Parathyroid adenoma (tissue), 2 donors: ENCODE results near the gene AGXT2.
A peak's percentile ranks its signal among the peaks of the same experiment; 100 is the strongest.

ENCODE experiments used
- H2AFZ ChIP-seq: fragments of 300-600 bp; sonication (generic); one replicate; pipeline ENCODE4 v1.7.0; 2017; ENCODE audit warnings: antibody characterized with exemption, mild to moderate bottlenecking
- H3K27ac ChIP-seq: fragments of 300-600 bp; sonication (generic); one replicate; pipeline ENCODE4 v1.7.0; 2017
- H3K27me3 ChIP-seq: fragments of 300-600 bp; sonication (generic); one replicate; pipeline ENCODE4 v1.7.0; 2017; ENCODE audit warnings: low read length; ENCODE audit not compliant: control insufficient read depth, insufficient read depth
- H3K36me3 ChIP-seq: fragments of 300-600 bp; sonication (generic); one replicate; pipeline ENCODE4 v1.7.0; 2017; ENCODE audit warnings: low read length; ENCODE audit not compliant: control insufficient read depth, insufficient read depth
- H3K4me1 ChIP-seq: fragments of 300-600 bp; sonication (generic); one replicate; pipeline ENCODE4 v1.7.0; 2017; ENCODE audit warnings: control low read depth
- H3K4me2 ChIP-seq: fragments of 300-600 bp; sonication (generic); one replicate; pipeline ENCODE4 v1.7.0; 2017; ENCODE audit warnings: low read length
- H3K4me3 ChIP-seq: fragments of 300-600 bp; sonication (generic); one replicate; pipeline ENCODE4 v1.7.0; 2017; ENCODE audit warnings: low read depth, low read length
- H3K79me2 ChIP-seq: fragments of 300-600 bp; sonication (generic); one replicate; pipeline ENCODE4 v1.7.0; 2017; ENCODE audit warnings: control low read depth
- H3K9ac ChIP-seq: fragments of 300-600 bp; sonication (generic); one replicate; pipeline ENCODE4 v1.7.0; 2017; ENCODE audit warnings: mild to moderate bottlenecking
- H3K9me3 ChIP-seq: fragments of 300-600 bp; sonication (generic); one replicate; pipeline ENCODE4 v1.7.0; 2017; ENCODE audit warnings: low read length; ENCODE audit not compliant: control insufficient read depth
- TF ChIP-seq, protein P1 (sequence below): fragments of 300-600 bp; sonication (generic); IDR thresholded peaks from one replicate; pipeline ENCODE4 v1.7.0; 2017; ENCODE audit warnings: antibody characterized with exemption, mild to moderate bottlenecking
- donor health status: primary hyperparathyroidism.

Gene AGXT2

DNA sequence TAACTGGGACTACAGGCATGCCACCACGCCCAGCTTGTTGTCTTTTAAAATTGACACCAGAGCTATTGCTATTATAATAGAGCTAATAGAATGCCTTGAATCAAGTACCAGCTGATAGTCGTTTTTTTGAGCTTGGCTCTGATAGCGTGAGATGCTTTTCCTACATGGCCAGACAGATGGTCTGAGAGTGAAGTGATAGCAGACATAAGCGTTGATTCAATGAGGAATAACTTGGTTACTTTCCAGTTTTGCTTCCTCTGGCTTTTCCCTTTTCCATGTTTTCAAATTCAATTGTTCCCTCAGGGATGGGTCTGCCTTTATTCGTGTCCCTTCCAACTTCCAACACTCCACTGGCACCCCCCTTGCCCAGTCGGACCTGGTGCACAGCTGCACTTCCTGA is 15.4 kb downstream of the AGXT2 start:
- Histone ChIP-seq H3K4me2 (no peak overlapping the region), H2AFZ (no peak overlapping the region), H3K36me3 (no peaks in the 10 kb centered on the region), H3K9ac (no peak overlapping the region), H3K79me2 (no peaks in the 10 kb centered on the region), H3K27ac (no peak overlapping the region), H3K4me3 (no peak overlapping the region), H3K9me3 (no peaks in the 10 kb centered on the region), H3K27me3 (no peaks in the 10 kb centered on the region), H3K4me1 (no peaks in the 10 kb centered on the region)
- TF ChIP-seq, protein P1, sequence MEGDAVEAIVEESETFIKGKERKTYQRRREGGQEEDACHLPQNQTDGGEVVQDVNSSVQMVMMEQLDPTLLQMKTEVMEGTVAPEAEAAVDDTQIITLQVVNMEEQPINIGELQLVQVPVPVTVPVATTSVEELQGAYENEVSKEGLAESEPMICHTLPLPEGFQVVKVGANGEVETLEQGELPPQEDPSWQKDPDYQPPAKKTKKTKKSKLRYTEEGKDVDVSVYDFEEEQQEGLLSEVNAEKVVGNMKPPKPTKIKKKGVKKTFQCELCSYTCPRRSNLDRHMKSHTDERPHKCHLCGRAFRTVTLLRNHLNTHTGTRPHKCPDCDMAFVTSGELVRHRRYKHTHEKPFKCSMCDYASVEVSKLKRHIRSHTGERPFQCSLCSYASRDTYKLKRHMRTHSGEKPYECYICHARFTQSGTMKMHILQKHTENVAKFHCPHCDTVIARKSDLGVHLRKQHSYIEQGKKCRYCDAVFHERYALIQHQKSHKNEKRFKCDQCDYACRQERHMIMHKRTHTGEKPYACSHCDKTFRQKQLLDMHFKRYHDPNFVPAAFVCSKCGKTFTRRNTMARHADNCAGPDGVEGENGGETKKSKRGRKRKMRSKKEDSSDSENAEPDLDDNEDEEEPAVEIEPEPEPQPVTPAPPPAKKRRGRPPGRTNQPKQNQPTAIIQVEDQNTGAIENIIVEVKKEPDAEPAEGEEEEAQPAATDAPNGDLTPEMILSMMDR: no peak

DNA sequence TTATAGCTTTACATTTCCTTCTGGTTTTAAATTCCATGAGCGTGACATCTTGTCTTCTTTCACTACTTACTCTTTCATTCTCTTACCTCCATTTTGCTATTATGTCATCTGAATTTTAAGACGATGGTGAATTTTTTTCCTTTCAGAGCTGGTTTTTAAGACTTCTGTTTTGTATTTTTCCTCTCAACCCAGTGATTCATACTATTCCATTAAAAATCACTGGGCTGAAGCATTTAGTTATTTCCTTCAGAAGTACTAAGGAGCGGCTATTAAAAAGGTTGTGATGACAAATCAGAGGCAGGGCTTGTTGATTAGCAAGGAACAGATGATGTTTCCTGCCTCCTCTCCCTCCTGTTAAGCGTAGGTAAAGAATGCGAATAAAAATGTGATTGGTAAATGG is 16.5 kb downstream of the AGXT2 start:
- Histone ChIP-seq H2AFZ (peak overlapping the region; percentile 28), H3K4me2 (no peak overlapping the region), H3K4me3 (no peak overlapping the region), H3K27me3 (no peaks in the 10 kb centered on the region), H3K27ac (no peak overlapping the region), H3K9me3 (no peaks in the 10 kb centered on the region), H3K9ac (no peak overlapping the region), H3K4me1 (no peaks in the 10 kb centered on the region), H3K79me2 (no peaks in the 10 kb centered on the region), H3K36me3 (no peaks in the 10 kb centered on the region)
- TF ChIP-seq, protein P1: no peak

DNA sequence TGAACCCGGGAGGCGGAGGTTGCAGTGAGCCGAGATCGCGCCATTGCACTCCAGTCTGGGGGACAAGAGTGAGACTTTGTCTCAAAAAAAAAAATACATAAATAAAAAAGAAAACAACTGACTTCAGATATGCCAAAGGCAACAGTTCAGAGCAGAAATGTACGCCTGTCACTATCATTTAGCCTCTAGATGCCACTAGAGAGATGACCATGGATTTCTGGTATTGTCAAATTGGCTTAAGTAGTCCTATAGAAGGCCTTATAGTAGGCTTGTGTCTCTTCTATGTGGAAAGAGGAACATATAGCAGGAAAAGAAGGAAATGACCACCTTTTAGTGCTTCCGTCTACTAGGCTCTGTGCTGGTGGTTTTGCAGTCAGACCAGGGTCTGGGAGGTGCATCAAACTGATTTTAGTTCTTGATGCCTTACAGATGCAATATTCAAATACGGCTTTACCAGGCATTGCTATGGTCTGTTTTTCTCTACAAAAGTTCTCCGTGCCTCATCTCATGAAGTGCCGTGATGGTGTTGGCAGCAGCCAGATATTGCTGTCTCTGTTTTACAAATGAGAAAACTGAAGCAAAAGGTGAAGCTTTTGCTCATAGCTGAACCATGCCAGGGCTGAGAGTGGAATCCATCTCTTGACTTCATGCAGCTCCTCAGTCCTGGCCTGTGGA is 17.2 kb downstream of the AGXT2 start:
- no peaks in the 10 kb centered on the region for H3K36me3 ChIP-seq
- no peak overlapping the region for H3K9ac ChIP-seq
- no peaks in the 10 kb centered on the region for H3K9me3 ChIP-seq
- H3K27me3 ChIP-seq: no peaks in the 10 kb centered on the region
- H3K4me2 ChIP-seq: no peak overlapping the region
- H2AFZ ChIP-seq: peak overlapping the region; percentile 28
- H3K27ac ChIP-seq: no peak overlapping the region
- no peak overlapping the region for H3K4me3 ChIP-seq
- TF ChIP-seq, protein P1: peak; percentile 15
- H3K79me2 ChIP-seq: no peaks in the 10 kb centered on the region
- no peaks in the 10 kb centered on the region for H3K4me1 ChIP-seq

DNA sequence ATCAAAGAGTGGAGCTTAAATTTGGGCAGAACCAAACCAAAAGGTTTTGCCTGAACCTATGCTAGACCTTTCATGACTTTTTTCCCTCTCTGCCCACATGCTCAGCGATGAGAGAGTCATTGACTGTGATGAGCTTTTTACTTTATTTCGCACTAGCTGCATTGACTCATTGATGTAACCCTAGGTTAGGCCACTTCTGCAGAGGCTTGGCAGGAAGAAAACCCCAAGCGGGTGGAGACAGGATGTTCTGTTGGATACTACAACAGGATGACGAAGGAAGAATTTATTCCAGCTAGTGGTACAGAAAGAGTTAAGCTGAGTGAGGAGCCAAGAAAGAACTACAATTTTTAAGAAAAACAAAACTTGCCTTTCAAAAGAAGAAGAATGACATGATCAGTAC is 18.4 kb downstream of the AGXT2 start:
- Histone ChIP-seq H3K4me2 (no peak overlapping the region), H3K79me2 (no peaks in the 10 kb centered on the region), H3K9me3 (no peaks in the 10 kb centered on the region), H3K27me3 (no peaks in the 10 kb centered on the region), H3K36me3 (no peaks in the 10 kb centered on the region), H2AFZ (no peak overlapping the region), H3K4me3 (no peak overlapping the region), H3K27ac (no peak overlapping the region), H3K4me1 (no peaks in the 10 kb centered on the region), H3K9ac (no peak overlapping the region)
- TF ChIP-seq, protein P1: no peak

DNA sequence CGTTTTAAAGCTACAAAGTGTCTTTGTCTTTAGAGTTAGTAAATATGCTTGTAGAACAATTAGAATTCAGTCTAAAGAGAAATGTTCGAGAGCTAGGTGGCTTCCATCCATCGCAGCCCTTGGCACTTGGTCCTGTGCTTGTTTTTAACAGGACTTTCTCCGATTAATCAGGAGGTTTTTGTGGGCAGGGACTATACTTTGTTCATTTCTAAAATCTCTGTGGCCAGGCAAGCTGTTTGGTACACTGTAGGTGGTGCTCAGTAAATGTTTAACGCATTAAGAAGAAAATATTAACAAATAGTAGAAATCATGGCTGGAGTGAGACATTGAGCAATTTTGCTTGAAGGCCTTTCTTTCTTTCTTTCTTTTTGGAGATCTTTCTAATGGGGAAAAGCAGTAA is 20.8 kb downstream of the AGXT2 start:
- TF ChIP-seq, protein P1: no peak
- Histone ChIP-seq H3K27ac (no peak overlapping the region), H3K9me3 (no peaks in the 10 kb centered on the region), H3K9ac (no peak overlapping the region), H3K4me3 (no peak overlapping the region), H3K4me1 (no peaks in the 10 kb centered on the region), H3K36me3 (no peaks in the 10 kb centered on the region), H2AFZ (no peak overlapping the region), H3K4me2 (no peak overlapping the region), H3K27me3 (no peaks in the 10 kb centered on the region), H3K79me2 (no peaks in the 10 kb centered on the region)
